NT2/D1 (cell line): ENCODE data around the gene MYH9.

Experiments used
- SUZ12 ChIP-seq: IDR thresholded peaks from 2 replicates; pipeline ENCODE4 v1.6.1; 2011; ENCODE audit not compliant: insufficient read length, insufficient read depth; ENCODE audit errors: extremely low read depth
- YY1 ChIP-seq: IDR thresholded peaks from 2 replicates; pipeline ENCODE4 v1.6.1; 2011; ENCODE audit not compliant: insufficient read length, insufficient read depth
- ZNF274 ChIP-seq: IDR thresholded peaks from 2 replicates; pipeline ENCODE4 v1.6.1; 2011; ENCODE audit warnings: mild to moderate bottlenecking, low read depth, low read length

DNA sequence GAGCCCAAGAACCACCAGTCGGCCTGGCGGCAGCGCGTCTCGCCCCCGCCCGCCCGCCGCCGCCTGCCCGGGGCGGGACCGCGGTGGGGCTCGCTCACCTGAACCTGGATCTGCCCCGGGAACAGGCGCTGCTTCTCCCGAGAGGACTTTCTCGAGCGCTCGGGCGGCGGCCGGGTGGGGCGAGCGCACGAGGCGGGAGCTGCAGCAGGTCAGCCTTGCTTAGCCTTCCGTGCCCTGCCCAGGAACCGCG, 133 bp downstream of the MYH9 start:
- no peak for TF ChIP-seq ZNF274
- no peak for TF ChIP-seq YY1
- no peak for TF ChIP-seq SUZ12
